GM12878 (cell line): ENCODE data around the gene LRRC7. TPM values are rescaled to one million over a fixed set of nuclear protein-coding genes. Genes with fewer than 3 reads are reported as not detected.

Source experiments
- ATAC-seq: fragments of 200-7000 bp; cut with Tn5 transposase; 3 replicates; pipeline ENCODE4 v1.9.1; 2020; ENCODE audit warnings: mild to moderate bottlenecking, moderate library complexity
- BruUV-seq: library from RNA; stranded (reverse); fragments of 400-500 nt; replicated peaks from 2 replicates; lab custom pipeline; 2021; lab: Mats Ljungman, UMichigan
- CTCF ChIA-PET: fragments of 300-600 bp; sonication (Branson Sonifier 250); formaldehyde crosslinking; extraction: SDS; loops from one replicate; lab custom pipeline; 2021; ENCODE audit warnings: inconsistent platforms; lab: Yijun Ruan, JAX
- POLR2A ChIA-PET: fragments of 350-600 bp; formaldehyde crosslinking; extraction: SDS; loops from one replicate; lab custom pipeline; 2021; ENCODE audit warnings: inconsistent platforms; lab: Charles Lee
- RAD21 ChIA-PET: fragments of 300-600 bp; sonication (Branson Sonifier 250); formaldehyde crosslinking; loops from one replicate; lab custom pipeline; 2023; ENCODE audit warnings: antibody characterized with exemption; ENCODE audit not compliant: unreplicated experiment; lab: Charles Lee
- SMC1A ChIA-PET: fragments of 300-600 bp; sonication (Branson Sonifier 250); formaldehyde crosslinking; loops from one replicate; lab custom pipeline; 2023; ENCODE audit not compliant: unreplicated experiment, uncharacterized antibody; lab: Charles Lee
- DNase-seq: peaks from one replicate; pipeline ENCODE4 v3.0.0-alpha.2; 2011; ENCODE audit warnings: low read depth, low spot score
- FAIRE-seq: peaks from 3 replicates; lab custom pipeline; 2011; peaks lifted over from hg19 to GRCh38; lab: Jason Lieb, UNC
- H2AFZ ChIP-seq: 2 replicates; pipeline ENCODE4 v1.6.0; 2011; ENCODE audit warnings: low read depth, low read length, control low read depth; ENCODE audit not compliant: control insufficient read depth
- H3K27ac ChIP-seq: 2 replicates; pipeline ENCODE4 v1.5.1; 2011; ENCODE audit warnings: control low read depth; ENCODE audit not compliant: control insufficient read depth, insufficient read depth
- H3K27me3 ChIP-seq, 2 experiments: replicated peaks in 1 of 2; 2 replicates each; pipeline versions ENCODE4 v1.6.0 to v1.6.1; 2011; ENCODE audit warnings: low read length in 1 of 2; ENCODE audit not compliant: control insufficient read depth in 2 of 2, insufficient read depth in 2 of 2
- H3K36me3 ChIP-seq, 2 experiments: 2 replicates each; pipeline ENCODE4 v1.5.1; 2011; ENCODE audit warnings: low read length in 1 of 2; ENCODE audit not compliant: control insufficient read depth in 2 of 2, insufficient read depth in 2 of 2
- H3K4me1 ChIP-seq: 2 replicates; pipeline ENCODE4 v1.6.1; 2011; ENCODE audit warnings: mild to moderate bottlenecking, low read length, moderate library complexity, mixed read lengths; ENCODE audit not compliant: control insufficient read depth, insufficient read depth
- H3K4me2 ChIP-seq: 2 replicates; pipeline ENCODE4 v1.6.0; 2011; ENCODE audit warnings: control low read depth; ENCODE audit not compliant: control insufficient read depth, insufficient read depth
- H3K4me3 ChIP-seq: fragments of 200-600 bp; sonication (generic); 2 replicates; pipeline ENCODE4 v1.5.1; 2016
- H3K79me2 ChIP-seq: 2 replicates; pipeline ENCODE4 v1.6.0; 2011; ENCODE audit warnings: low read length; ENCODE audit not compliant: control insufficient read depth, insufficient read depth
- H3K9ac ChIP-seq: 2 replicates; pipeline ENCODE4 v1.8.0; 2011; ENCODE audit warnings: low read length, control low read depth, mixed read lengths; ENCODE audit not compliant: control insufficient read depth, insufficient read depth
- H3K9me3 ChIP-seq: replicated peaks from 3 replicates; pipeline ENCODE4 v1.5.1; 2011; ENCODE audit warnings: mild to moderate bottlenecking, low read length; ENCODE audit not compliant: control insufficient read depth, insufficient read depth
- H4K20me1 ChIP-seq: 2 replicates; pipeline ENCODE4 v1.6.0; 2011; ENCODE audit not compliant: control insufficient read depth, insufficient read depth
- GATAD2B ChIP-seq: fragments of 450-650 bp; conservative IDR thresholded peaks from 2 replicates; pipeline ENCODE4 v1.6.1; 2017; ENCODE audit warnings: low read depth, mild to moderate bottlenecking, moderate library complexity
- HDGF ChIP-seq: fragments of 450-650 bp; IDR thresholded peaks from 2 replicates; pipeline ENCODE4 v1.6.1; 2016; ENCODE audit warnings: antibody characterized with exemption
- JUND ChIP-seq: IDR thresholded peaks from 2 replicates; pipeline ENCODE4 v1.6.1; 2012; ENCODE audit warnings: low read depth, mild to moderate bottlenecking, low read length, improper control_type of control experiment, moderate library complexity
- LARP7 ChIP-seq: fragments of 450-650 bp; IDR thresholded peaks from 2 replicates; pipeline ENCODE4 v1.6.1; 2017; ENCODE audit warnings: mild to moderate bottlenecking
- PRDM15 ChIP-seq: fragments of 450-650 bp; formaldehyde crosslinking; IDR thresholded peaks from 2 replicates; pipeline ENCODE4 v1.4.0; 2020; ENCODE audit warnings: mild to moderate bottlenecking, moderate library complexity
- TARDBP ChIP-seq: IDR thresholded peaks from 2 replicates; pipeline ENCODE4 v1.6.1; 2016; ENCODE audit warnings: borderline replicate concordance
- TCF3 ChIP-seq: IDR thresholded peaks from 2 replicates; pipeline ENCODE4 v1.6.1; 2012; ENCODE audit warnings: low read depth, mild to moderate bottlenecking, low read length, borderline replicate concordance; ENCODE audit not compliant: insufficient read depth
- TCF7 ChIP-seq: IDR thresholded peaks from 2 replicates; pipeline ENCODE4 v1.6.1; 2014; ENCODE audit warnings: antibody characterized with exemption, borderline replicate concordance
- YY1 ChIP-seq: IDR thresholded peaks from 2 replicates; pipeline ENCODE4 v1.6.1; 2011; ENCODE audit warnings: low read depth, mild to moderate bottlenecking, low read length
- WGBS: methylation state at CpG from one replicate; pipeline ENCODE4 v1.1.6; 2016; ENCODE audit warnings: low lambda C conversion rate; ENCODE audit not compliant: insufficient replicate concordance, insufficient coverage; ENCODE audit errors: missing lambda C conversion rate; 5-methylcytosine and 5-hydroxymethylcytosine counted together
- in situ Hi-C: fragments of 300-500 bp; cut with MboI; formaldehyde crosslinking; loops from 9 replicates; pipeline ENCODE4 v1.14.3; 2018; ENCODE audit warnings: mixed read lengths
- intact Hi-C: fragments of 100-400 bp; cut with micrococcal nuclease; formaldehyde crosslinking; loops from one replicate; pipeline ENCODE4 v1.14.2; 2022; ENCODE audit not compliant: unreplicated experiment
- polyA plus RNA-seq, 11 experiments: library from polyadenylated mRNA; depleted of rRNA in 4 of 11; unstranded in 6 of 11; stranded (reverse) in 5 of 11; fragments of >200 nt; fragmentation: Nextera tagmentation in 4 of 11; fragmentation: Illumina TruSeq in 1 of 11; extraction: Ambion mirVana in 4 of 11; extraction: Trizol in 1 of 11; gene quantifications; 1 replicate in 1 of 11; 2 replicates in 10 of 11; pipeline versions ENCODE4 v1.2.1 to v1.2.3, GENCODE V29; 2011 to 2016; ENCODE audit warnings: inconsistent platforms in 2 of 11, missing spikeins in 2 of 11, low read depth in 1 of 11
- total RNA-seq, 4 experiments: library from RNA; depleted of rRNA in 3 of 4; stranded (reverse); fragments of >200 nt in 3 of 4; fragmentation: Illumina TruSeq in 1 of 4; extraction: Trizol in 1 of 4; gene quantifications; 2 replicates each; pipeline versions ENCODE4 v1.2.1 to v1.2.3, GENCODE V29; 2013 to 2021

Gene LRRC7
- total and polyA plus RNA-seq, 10 of the 15 experiments (the other 5 are each of a cell fraction or from before 2014, with no cell fraction given), result 0.05 to 1.4 (median 0.24) TPM; not detected in 5

DNA sequence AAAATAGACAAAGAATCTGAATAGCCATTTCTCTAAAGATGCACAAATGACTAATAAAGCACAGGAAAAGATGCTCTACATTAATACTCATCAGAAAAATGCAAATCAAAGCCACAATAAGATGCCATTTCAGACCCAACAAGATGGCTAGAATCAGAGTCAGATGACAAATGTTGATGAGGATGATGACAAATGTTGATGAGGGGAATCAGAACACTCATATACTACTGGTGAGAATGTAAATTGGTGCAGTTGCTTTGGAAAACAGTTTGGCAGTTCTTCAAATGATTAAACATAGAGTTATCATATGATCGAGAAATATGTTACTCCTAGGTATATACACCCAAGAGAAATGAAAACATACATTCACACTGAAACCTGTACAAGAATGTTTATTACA lies 603.8 kb downstream of the LRRC7 start:
- DNase-seq (no peak), ATAC-seq (no peak), FAIRE-seq (no peak)
- in situ Hi-C loops (no loop called here), intact Hi-C loops (no loop called here)
- TF ChIP-seq TCF7, result no peak
- no peak for TF ChIP-seq TCF3
- no peak for TF ChIP-seq PRDM15
- no peak for TF ChIP-seq GATAD2B
- TF ChIP-seq JUND, result no peak
- TF ChIP-seq HDGF, result no peak
- TF ChIP-seq TARDBP, result no peak
- no peak for TF ChIP-seq LARP7
- no peak for TF ChIP-seq YY1
- Histone ChIP-seq H3K27me3 (no peaks in the 10 kb centered on the region), H3K4me3 (no peak overlapping the region), H3K36me3 (peaks cover 0 to 1% of the 10 kb centered on the region in 2 experiments; a peak in 1 of 4 replicates), H3K79me2 (no peaks in the 10 kb centered on the region), H3K9me3 (no peaks in the 10 kb centered on the region), H4K20me1 (no peaks in the 10 kb centered on the region), H3K27ac (no peak overlapping the region), H2AFZ (no peak overlapping the region), H3K9ac (no peak overlapping the region), H3K4me1 (no peaks in the 10 kb centered on the region), H3K4me2 (no peak overlapping the region)
- BruUV-seq, result no TSS peak
- POLR2A ChIA-PET, result no interaction called here
- WGBS, result 46% methylated on average over 1 of the region's 1 CpG
- SMC1A ChIA-PET, result no interaction called here
- RAD21 ChIA-PET, result no interaction called here
- CTCF ChIA-PET, result no interaction called here
